HL-60 (cell line): ENCODE results near the gene PLCL2.
"Not testable (repeated sequence)": the region's sequence is repeated elsewhere in the genome, so short reads cannot be mapped to it uniquely, and the experiment has no call there.

ENCODE experiments used
- DNase-seq, 2 experiments: peaks; one replicate each; pipeline ENCODE4 v3.0.0-alpha.2; 2010 to 2020; ENCODE audit warnings: low read depth in 1 of 2, low spot score in 1 of 2
- H3K27ac ChIP-seq: fragments of 250-450 bp; sonication (Bioruptor Pico); replicated peaks from 2 replicates; pipeline ENCODE4 v1.5.1; 2020; ENCODE audit warnings: mild to moderate bottlenecking, moderate library complexity
- H3K27me3 ChIP-seq: fragments of 250-450 bp; sonication (Bioruptor Pico); 2 replicates; pipeline ENCODE4 v1.5.1; 2021; ENCODE audit warnings: mild to moderate bottlenecking, moderate library complexity; ENCODE audit not compliant: insufficient read depth, poor library complexity, severe bottlenecking
- H3K4me3 ChIP-seq: replicated peaks from 2 replicates; pipeline ENCODE4 v1.5.1; 2011; ENCODE audit warnings: mild to moderate bottlenecking, control low read depth, low read length; ENCODE audit not compliant: insufficient read depth
- CTCF ChIP-seq: IDR thresholded peaks from one replicate; pipeline ENCODE4 v1.5.1; 2011; ENCODE audit warnings: low read length, control low read depth, inconsistent platforms; ENCODE audit not compliant: insufficient read depth
- GABPA ChIP-seq: IDR thresholded peaks from 2 replicates; pipeline ENCODE4 v1.6.1; 2012; ENCODE audit warnings: low read depth
- POLR2AphosphoS5 ChIP-seq: IDR thresholded peaks from 2 replicates; pipeline ENCODE4 v1.6.1; 2012; ENCODE audit warnings: low read depth
- REST ChIP-seq: IDR thresholded peaks from 2 replicates; pipeline ENCODE4 v1.6.1; 2012; ENCODE audit warnings: low read depth; ENCODE audit not compliant: insufficient replicate concordance
- SPI1 ChIP-seq: IDR thresholded peaks from 2 replicates; pipeline ENCODE4 v1.6.1; 2012; ENCODE audit warnings: low read depth, mild to moderate bottlenecking, borderline replicate concordance

The PLCL2 gene

GRCh38 chr3:17091910-17092582 is 207.3 kb downstream of the PLCL2 start:
- no peak for DNase-seq
- no peaks in the 10 kb centered on the region for H3K27me3 ChIP-seq
- no peak overlapping the region for H3K4me3 ChIP-seq
- H3K27ac ChIP-seq = no peak overlapping the region
- TF ChIP-seq SPI1 = no peak
- no peak for TF ChIP-seq POLR2AphosphoS5
- no peak for TF ChIP-seq REST
- TF ChIP-seq GABPA = no peak
- TF ChIP-seq CTCF = no peak

- TF ChIP-seq REST (no peak), GABPA (no peak), SPI1 (no peak), POLR2AphosphoS5 (no peak), CTCF (no peak)
- Histone ChIP-seq H3K4me3 (no peak overlapping the region), H3K27me3 (no peaks in the 10 kb centered on the region), H3K27ac (no peak overlapping the region)
- no peak for DNase-seq
Observed at GRCh38 chr3:17092583-17092933, 207.8 kb downstream of the PLCL2 start.

- TF ChIP-seq CTCF (no peak), SPI1 (no peak)
- Histone ChIP-seq H3K4me3 (no peak overlapping the region), H3K27ac (no peak overlapping the region), H3K27me3 (no peaks in the 10 kb centered on the region)
- no peak for DNase-seq
Observed at GRCh38 chr3:17094551-17094950, 209.8 kb downstream of the PLCL2 start.

GRCh38 chr3:17103579-17103978 is 218.8 kb downstream of the PLCL2 start:
- TF ChIP-seq POLR2AphosphoS5 = no peak
- no peak for TF ChIP-seq REST
- TF ChIP-seq SPI1 = no peak
- no peak for TF ChIP-seq CTCF
- TF ChIP-seq GABPA = no peak
- no peaks in the 10 kb centered on the region for H3K27me3 ChIP-seq
- DNase-seq = no peak
- no peak overlapping the region for H3K27ac ChIP-seq
- no peak overlapping the region for H3K4me3 ChIP-seq

GRCh38 chr3:17106801-17107200 is 222.0 kb downstream of the PLCL2 start:
- not testable (repeated sequence) for H3K4me3 ChIP-seq, H3K27me3 ChIP-seq, H3K27ac ChIP-seq, DNase-seq
